Mammary epithelial cell (primary cell): ENCODE measurements around the gene GUCD1.

Experiments
- EZH2 ChIP-seq: IDR thresholded peaks from 2 replicates; pipeline ENCODE4 v1.6.1; 2012; ENCODE audit warnings: low read length, inconsistent platforms, borderline replicate concordance
- TF ChIP-seq, protein P1 (sequence below), 2 donors: IDR thresholded peaks in 1 of 2; conservative IDR thresholded peaks in 1 of 2; 2 replicates each; pipeline ENCODE4 v1.5.1; 2011 to 2012; ENCODE audit warnings: inconsistent platforms in 2 of 2, low read length in 2 of 2, mild to moderate bottlenecking in 2 of 2, control low read depth in 1 of 2, low read depth in 1 of 2; ENCODE audit not compliant: insufficient read depth in 1 of 2; ENCODE audit errors: extremely low read depth in 1 of 2

GRCh38 chr22:24494167-24494527, 60.8 kb downstream of the GUCD1 start:
- TF ChIP-seq, protein P1, sequence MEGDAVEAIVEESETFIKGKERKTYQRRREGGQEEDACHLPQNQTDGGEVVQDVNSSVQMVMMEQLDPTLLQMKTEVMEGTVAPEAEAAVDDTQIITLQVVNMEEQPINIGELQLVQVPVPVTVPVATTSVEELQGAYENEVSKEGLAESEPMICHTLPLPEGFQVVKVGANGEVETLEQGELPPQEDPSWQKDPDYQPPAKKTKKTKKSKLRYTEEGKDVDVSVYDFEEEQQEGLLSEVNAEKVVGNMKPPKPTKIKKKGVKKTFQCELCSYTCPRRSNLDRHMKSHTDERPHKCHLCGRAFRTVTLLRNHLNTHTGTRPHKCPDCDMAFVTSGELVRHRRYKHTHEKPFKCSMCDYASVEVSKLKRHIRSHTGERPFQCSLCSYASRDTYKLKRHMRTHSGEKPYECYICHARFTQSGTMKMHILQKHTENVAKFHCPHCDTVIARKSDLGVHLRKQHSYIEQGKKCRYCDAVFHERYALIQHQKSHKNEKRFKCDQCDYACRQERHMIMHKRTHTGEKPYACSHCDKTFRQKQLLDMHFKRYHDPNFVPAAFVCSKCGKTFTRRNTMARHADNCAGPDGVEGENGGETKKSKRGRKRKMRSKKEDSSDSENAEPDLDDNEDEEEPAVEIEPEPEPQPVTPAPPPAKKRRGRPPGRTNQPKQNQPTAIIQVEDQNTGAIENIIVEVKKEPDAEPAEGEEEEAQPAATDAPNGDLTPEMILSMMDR (conservative IDR thresholded peaks at IDR 0.05 in 1 of 2, IDR thresholded peaks at IDR 0.05 in 1 of 2; ENCODE audit: extremely low read depth in 1 of 2, insufficient read depth in 1 of 2, low read depth in 1 of 2, low read length in 2 of 2), result no peak
- no peak for TF ChIP-seq EZH2
